Suppressor macrophage treated with lipopolysaccharide for 1 hour (primary cell): ENCODE measurements around the gene WDFY3.
"Not testable (repeated sequence)": the region's sequence is repeated elsewhere in the genome, so short reads cannot be mapped to it uniquely, and the experiment has no call there.

Experiments used
- DNase-seq, 3 donors: peaks; one replicate each; pipeline ENCODE4 v3.0.0-alpha.2; 2020 to 2022

WDFY3 gene

GRCh38 chr4:84699001-84699671 is 267.4 kb downstream of the WDFY3 start:
- peak in 1 of 3 donors; percentile 31 for DNase-seq

GRCh38 chr4:84697615-84698201 is 268.8 kb downstream of the WDFY3 start:
- no peak for DNase-seq

GRCh38 chr4:84697159-84697558 is 269.3 kb downstream of the WDFY3 start:
- DNase-seq, result no peak

DNA sequence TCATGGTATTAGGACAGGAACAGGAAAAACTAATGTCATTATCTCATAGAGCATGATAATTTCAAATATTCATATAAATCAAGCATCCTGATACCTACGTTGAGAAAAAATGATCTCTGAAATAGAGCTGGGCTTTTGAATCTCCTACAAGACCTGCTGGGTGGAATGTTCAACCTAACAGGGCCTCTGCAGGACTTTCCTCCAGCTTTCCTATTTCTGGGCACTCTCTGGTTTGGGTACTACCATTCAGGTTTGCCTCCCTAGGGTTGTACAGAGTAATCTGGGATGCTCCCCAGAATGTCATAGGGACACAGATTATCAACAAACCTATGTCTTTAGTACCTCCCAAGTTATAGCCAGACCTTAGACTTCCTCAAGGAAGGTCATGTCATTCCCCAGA is 274.7 kb downstream of the WDFY3 start:
- no peak for DNase-seq

- DNase-seq, result peak; percentile 76 to 90 (median 86)
Measured at GRCh38 chr4:84691170-84691691, 275.3 kb downstream of the WDFY3 start.

- DNase-seq, result no peak
Measured at GRCh38 chr4:84690481-84690880, 276.0 kb downstream of the WDFY3 start.

GRCh38 chr4:84689197-84689596 is 277.3 kb downstream of the WDFY3 start:
- no peak for DNase-seq

DNA sequence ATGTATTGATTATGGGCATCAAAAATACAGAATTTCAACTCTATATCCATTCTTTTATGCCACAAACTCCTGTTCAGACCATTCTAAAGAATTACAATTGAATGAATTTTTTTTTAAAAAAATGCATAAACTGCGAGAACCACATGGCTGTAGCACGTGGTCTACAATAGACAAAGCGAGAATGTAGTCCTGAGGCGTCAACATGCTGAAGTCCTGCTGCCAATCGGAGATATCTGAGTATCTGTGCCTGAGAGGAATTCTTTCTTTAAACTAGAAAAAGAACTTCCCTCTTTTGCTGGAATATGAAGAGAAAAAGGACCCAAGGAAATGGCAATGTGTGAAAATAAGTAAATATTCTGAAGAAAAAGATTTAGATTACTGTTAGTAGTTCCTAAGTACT is 277.9 kb downstream of the WDFY3 start:
- no peak for DNase-seq

DNA sequence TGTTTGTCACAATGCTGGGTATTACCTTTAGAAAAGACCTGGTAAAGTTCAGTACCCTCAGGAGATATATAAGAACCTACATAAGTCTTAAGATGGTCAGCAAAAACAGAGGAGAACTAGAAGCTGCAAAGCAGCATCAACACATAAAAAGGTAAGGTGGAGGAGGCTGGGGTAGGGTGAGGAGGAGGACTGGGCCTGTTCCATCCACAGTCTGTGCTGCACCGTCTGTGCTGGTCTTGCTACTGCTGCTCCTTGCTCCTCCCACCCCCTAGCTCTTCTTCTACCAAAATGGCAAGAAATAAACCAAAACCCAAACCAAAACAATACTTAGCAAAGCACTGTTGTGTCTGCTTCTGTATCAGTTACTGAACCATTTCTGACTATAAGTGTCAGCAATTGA is 281.4 kb downstream of the WDFY3 start:
- no peak for DNase-seq

DNA sequence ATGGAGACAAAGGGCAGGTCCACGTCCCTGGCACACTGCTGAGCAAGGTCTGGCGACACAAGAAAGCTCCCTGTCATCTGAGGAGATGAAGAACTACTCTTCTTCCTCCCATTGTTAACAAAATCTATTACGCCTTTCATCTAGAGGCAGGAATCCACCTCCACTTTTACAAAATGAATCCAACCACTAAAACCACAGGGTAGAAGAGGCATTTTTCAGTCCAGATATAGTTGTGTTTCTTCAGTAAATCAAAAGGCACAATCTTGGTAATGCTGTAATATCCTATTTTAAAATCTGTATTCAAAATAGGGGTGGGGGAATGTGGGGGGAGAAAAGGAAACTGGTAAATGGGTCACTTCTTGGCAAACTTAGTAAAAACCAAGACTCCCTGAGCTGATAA is 282.1 kb downstream of the WDFY3 start:
- no peak for DNase-seq

- peak; percentile 71 to 74 (median 72) for DNase-seq
Measured at GRCh38 chr4:84683064-84683850, 283.2 kb downstream of the WDFY3 start.

DNA sequence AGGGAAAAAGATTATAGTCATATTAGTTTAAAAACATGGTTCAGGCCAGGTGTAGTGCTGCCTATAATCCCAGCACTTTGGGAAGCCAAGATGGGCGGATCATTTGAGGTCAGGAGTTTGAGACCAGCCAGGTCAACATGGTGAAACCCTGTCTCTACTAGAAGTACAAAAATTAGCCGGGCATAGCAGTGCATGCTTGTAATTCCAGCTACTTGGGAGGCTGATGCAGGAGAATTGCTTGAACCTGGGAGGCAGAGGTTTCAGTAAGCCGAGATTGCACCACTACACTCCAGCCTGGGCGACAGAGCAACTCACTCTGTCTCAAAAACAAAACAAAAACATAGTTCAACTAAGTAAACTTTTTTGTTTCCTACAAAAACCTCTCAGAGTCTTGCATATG is 283.8 kb downstream of the WDFY3 start:
- not testable (repeated sequence) for DNase-seq

- DNase-seq, result peak; percentile 63 to 81 (median 67)
Measured at GRCh38 chr4:84681486-84682274, 284.8 kb downstream of the WDFY3 start.

- DNase-seq, result no peak
Measured at GRCh38 chr4:84680956-84681355, 285.5 kb downstream of the WDFY3 start.

DNA sequence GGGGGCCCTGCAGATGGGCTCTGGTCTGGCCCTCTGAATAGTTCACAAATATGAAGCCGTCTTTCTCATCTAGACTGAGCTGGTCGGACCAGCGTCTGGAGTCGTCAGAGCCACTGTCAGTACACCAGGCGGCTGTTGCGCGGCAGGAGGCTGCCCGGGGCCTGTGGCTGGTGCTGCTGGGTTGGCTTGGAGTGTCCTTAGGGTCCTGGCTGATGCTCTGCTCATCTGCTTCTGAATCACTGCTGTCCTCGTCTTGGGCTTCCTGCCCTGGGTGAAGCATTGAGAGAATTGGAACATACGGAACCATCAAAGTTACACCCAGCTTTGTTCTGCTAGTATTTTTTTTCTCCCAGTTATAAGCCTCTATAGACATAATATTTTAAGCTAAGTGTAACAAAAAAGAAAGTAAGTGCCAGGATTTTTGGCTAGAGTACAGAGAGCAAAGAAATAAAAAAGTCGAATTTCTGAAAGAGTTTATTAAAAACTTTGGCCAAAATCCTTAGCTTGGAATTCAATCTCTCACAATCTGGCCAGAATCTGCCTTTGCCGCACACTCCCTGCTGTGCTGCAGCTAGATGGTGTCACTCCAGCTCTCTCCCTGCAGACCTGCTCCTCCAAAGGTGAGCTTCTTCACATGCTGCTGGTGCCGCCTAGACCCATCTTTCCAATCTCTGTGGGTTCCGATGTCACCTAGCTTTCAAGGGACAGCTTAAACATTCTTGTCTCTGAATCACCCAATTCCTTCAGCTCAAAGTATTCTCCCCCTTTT is 287.3 kb downstream of the WDFY3 start:
- DNase-seq, result no peak

DNA sequence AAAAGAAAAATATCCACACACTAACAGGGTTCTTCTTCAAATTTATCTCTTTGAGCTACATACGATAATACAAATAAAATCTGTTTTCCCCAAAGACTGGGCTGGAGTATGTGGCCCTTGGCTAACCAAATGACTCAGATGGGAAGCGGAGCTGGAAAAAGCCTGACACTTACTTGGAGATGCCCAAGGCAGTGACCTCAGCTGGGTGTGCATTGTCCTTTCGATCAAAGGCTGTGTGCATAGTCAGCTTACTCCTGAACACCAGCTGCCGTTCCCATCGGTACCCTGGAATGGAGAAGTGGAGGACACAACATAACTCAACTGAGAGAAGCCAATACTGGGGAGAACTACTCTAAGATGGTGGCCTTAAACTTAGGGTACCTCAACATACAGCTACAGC is 288.5 kb downstream of the WDFY3 start:
- no peak for DNase-seq

- no peak for DNase-seq
Measured at GRCh38 chr4:84677093-84677492, 289.4 kb downstream of the WDFY3 start.

DNA sequence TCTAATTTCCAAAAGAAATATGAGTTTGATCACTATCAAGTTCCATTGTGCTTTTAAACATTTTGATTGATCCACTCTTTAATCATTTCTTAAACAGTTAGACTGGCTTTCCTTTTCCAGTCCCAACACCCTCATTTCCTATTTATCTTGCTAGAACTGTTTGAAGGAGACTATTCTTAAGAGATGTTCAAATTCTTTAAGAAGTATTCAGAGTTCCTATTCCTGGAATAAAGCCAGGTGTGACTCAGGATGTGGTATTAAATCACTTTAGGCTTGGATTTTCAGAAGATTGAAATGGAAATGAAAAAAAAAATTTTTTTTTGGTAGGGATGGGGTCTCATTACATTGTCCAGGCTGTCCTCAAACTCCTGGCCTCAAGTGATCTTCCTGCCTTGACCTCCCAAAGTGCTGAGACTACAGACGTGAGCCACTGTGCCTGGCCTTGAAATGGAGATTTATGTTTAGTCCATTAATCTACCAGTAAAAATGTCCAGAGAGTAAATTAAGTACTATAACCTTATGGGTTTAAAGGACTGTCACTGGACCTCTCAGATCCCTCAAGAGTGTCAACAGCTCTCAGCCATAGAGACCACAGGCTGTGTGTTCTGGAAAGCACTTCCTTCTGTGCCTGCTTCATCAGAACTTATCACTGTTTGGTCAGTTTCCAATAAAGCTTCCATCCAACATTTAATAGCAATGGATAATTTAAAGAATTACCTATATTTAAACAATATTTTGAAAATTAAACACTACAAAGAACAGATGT is 292.8 kb downstream of the WDFY3 start:
- DNase-seq, result no peak

GRCh38 chr4:84672177-84672576 is 294.3 kb downstream of the WDFY3 start:
- no peak for DNase-seq

DNA sequence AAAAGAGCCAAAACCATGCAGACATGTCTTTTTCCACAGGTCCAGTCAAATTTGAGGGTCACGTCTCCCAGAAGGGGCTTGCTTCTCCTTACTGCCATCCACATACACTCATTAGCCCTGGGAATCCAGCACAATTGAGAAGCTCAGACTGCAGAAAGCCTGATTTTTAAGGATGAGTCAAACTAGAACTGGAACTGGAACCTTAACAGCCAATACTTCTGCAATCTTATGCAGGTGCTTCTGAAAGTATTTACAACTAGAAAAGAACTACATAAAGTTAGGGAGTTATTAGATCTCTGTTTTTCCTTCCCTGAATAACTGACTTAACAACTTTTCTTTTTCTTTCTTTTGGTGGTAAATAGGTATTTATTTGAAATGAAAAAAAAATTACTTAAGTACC is 297.3 kb downstream of the WDFY3 start:
- DNase-seq, result no peak

- peak; percentile 34 to 53 (median 48) for DNase-seq
Measured at GRCh38 chr4:84666439-84666838, 300.1 kb downstream of the WDFY3 start.
